Measurements from ENCODE around the gene CCS.

- TF ChIP-seq POLR2AphosphoS5 (IDR thresholded peaks at IDR 0.05; ENCODE audit: borderline replicate concordance, low read depth, low read length) (no peak), EZH2 (IDR thresholded peaks at IDR 0.05) (no peak)
Observed at GRCh38 chr11:66619080-66619554, 26.1 kb downstream of the CCS start.

Data from SK-N-MC (cell line).